GM21717 (cell line): ENCODE results near the gene RAB31.

ENCODE experiments used
- ATAC-seq: cut with Tn5 transposase; IDR thresholded peaks from one replicate; pipeline ENCODE4 v1.9.1; 2021; ENCODE audit warnings: mild to moderate bottlenecking, moderate library complexity; ENCODE audit not compliant: unreplicated experiment

RAB31 gene

GRCh38 chr18:9691235-9691634 is 16.9 kb upstream of the RAB31 start:
- peak; percentile 40 for ATAC-seq

- no peak for ATAC-seq
These were observed 13.9 kb upstream of the RAB31 start for GRCh38 chr18:9694174-9694573.

- no peak for ATAC-seq
These were observed 13.1 kb upstream of the RAB31 start for GRCh38 chr18:9694952-9695495.

- ATAC-seq, result no peak
These were observed 12.5 kb upstream of the RAB31 start for GRCh38 chr18:9695605-9696004.

- ATAC-seq, result no peak
These were observed 12.0 kb upstream of the RAB31 start for GRCh38 chr18:9696112-9696511.

GRCh38 chr18:9696701-9697100 is 11.4 kb upstream of the RAB31 start:
- ATAC-seq, result no peak

- no peak for ATAC-seq
These were observed 11.0 kb upstream of the RAB31 start for GRCh38 chr18:9697121-9697520.

- no peak for ATAC-seq
These were observed 9.6 kb upstream of the RAB31 start for GRCh38 chr18:9698497-9698896.

- ATAC-seq, result no peak
These were observed 7.8 kb upstream of the RAB31 start for GRCh38 chr18:9700261-9700796.

GRCh38 chr18:9701609-9702349 is 6.3 kb upstream of the RAB31 start:
- ATAC-seq, result peak; percentile 39

- ATAC-seq, result no peak
These were observed 3.6 kb upstream of the RAB31 start for GRCh38 chr18:9704233-9705118.

GRCh38 chr18:9705183-9705829 is 2.8 kb upstream of the RAB31 start:
- ATAC-seq, result no peak

- no peak for ATAC-seq
These were observed 1.8 kb upstream of the RAB31 start for GRCh38 chr18:9706081-9706935.

- ATAC-seq, result no peak
These were observed 582 bp upstream of the RAB31 start for GRCh38 chr18:9707381-9708056.

GRCh38 chr18:9708434-9709303 is 568 bp downstream of the RAB31 start:
- no peak for ATAC-seq

- no peak for ATAC-seq
These were observed 1.3 kb downstream of the RAB31 start for GRCh38 chr18:9709304-9709877.

GRCh38 chr18:9710037-9710436 is 1.9 kb downstream of the RAB31 start:
- ATAC-seq, result no peak
